IMR-90 (cell line): ENCODE results near the gene HCRTR2.

Experiments
- BHLHE40 ChIP-seq: fragments of 150-350 bp; IDR thresholded peaks from 2 replicates; pipeline ENCODE4 v1.6.1; 2016; ENCODE audit warnings: mild to moderate bottlenecking, low read depth, low read length
- MAFK ChIP-seq: IDR thresholded peaks from 2 replicates; pipeline ENCODE4 v1.6.1; 2012; ENCODE audit warnings: low read depth, low read length, improper control_type of control experiment
- POLR2A ChIP-seq: IDR thresholded peaks from 2 replicates; pipeline ENCODE4 v1.6.1; 2012; ENCODE audit warnings: mild to moderate bottlenecking, low read depth, low read length
- RAD21 ChIP-seq: IDR thresholded peaks from 2 replicates; pipeline ENCODE4 v1.6.1; 2012; ENCODE audit warnings: low read length, improper control_type of control experiment
- SMC3 ChIP-seq: fragments of 150-350 bp; IDR thresholded peaks from 2 replicates; pipeline ENCODE4 v1.6.1; 2016; ENCODE audit warnings: low read depth, mild to moderate bottlenecking, antibody characterized with exemption, low read length, moderate library complexity
- TF ChIP-seq, protein P1 (sequence below): conservative IDR thresholded peaks from 2 replicates; pipeline ENCODE4 v1.5.1; 2012; ENCODE audit warnings: mild to moderate bottlenecking, low read depth, low read length, improper control_type of control experiment
- TF ChIP-seq, protein P2 (sequence below): fragments of 150-350 bp; IDR thresholded peaks from 2 replicates; pipeline ENCODE4 v1.6.1; 2017; ENCODE audit warnings: mild to moderate bottlenecking, antibody characterized with exemption, low read length, low read depth

GRCh38 chr6:55153284-55153683, 21.0 kb upstream of the HCRTR2 start:
- TF ChIP-seq, protein P1, sequence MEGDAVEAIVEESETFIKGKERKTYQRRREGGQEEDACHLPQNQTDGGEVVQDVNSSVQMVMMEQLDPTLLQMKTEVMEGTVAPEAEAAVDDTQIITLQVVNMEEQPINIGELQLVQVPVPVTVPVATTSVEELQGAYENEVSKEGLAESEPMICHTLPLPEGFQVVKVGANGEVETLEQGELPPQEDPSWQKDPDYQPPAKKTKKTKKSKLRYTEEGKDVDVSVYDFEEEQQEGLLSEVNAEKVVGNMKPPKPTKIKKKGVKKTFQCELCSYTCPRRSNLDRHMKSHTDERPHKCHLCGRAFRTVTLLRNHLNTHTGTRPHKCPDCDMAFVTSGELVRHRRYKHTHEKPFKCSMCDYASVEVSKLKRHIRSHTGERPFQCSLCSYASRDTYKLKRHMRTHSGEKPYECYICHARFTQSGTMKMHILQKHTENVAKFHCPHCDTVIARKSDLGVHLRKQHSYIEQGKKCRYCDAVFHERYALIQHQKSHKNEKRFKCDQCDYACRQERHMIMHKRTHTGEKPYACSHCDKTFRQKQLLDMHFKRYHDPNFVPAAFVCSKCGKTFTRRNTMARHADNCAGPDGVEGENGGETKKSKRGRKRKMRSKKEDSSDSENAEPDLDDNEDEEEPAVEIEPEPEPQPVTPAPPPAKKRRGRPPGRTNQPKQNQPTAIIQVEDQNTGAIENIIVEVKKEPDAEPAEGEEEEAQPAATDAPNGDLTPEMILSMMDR = no peak
- TF ChIP-seq RAD21 (no peak), POLR2A (no peak), MAFK (no peak), BHLHE40 (no peak), SMC3 (no peak)
- TF ChIP-seq, protein P2, sequence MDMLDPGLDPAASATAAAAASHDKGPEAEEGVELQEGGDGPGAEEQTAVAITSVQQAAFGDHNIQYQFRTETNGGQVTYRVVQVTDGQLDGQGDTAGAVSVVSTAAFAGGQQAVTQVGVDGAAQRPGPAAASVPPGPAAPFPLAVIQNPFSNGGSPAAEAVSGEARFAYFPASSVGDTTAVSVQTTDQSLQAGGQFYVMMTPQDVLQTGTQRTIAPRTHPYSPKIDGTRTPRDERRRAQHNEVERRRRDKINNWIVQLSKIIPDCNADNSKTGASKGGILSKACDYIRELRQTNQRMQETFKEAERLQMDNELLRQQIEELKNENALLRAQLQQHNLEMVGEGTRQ = no peak
